Measurements from ENCODE around the gene PAX5.

GRCh38 chr9:36937346-36937745, 96.7 kb downstream of the PAX5 start:
- TF ChIP-seq CTCF (IDR thresholded peaks at IDR 0.05) (no peak), POLR2A (IDR thresholded peaks at IDR 0.05) (no peak)

All from esophagus squamous epithelium (tissue), 4 donors.